GM12801 (cell line): Measurements from ENCODE around the gene NPL.

Experiments
- TF ChIP-seq, protein P1 (sequence below): IDR thresholded peaks from one replicate; pipeline ENCODE4 v1.5.1; 2011; ENCODE audit warnings: control low read depth; ENCODE audit not compliant: insufficient read length; ENCODE audit errors: extremely low read depth

The NPL gene

DNA sequence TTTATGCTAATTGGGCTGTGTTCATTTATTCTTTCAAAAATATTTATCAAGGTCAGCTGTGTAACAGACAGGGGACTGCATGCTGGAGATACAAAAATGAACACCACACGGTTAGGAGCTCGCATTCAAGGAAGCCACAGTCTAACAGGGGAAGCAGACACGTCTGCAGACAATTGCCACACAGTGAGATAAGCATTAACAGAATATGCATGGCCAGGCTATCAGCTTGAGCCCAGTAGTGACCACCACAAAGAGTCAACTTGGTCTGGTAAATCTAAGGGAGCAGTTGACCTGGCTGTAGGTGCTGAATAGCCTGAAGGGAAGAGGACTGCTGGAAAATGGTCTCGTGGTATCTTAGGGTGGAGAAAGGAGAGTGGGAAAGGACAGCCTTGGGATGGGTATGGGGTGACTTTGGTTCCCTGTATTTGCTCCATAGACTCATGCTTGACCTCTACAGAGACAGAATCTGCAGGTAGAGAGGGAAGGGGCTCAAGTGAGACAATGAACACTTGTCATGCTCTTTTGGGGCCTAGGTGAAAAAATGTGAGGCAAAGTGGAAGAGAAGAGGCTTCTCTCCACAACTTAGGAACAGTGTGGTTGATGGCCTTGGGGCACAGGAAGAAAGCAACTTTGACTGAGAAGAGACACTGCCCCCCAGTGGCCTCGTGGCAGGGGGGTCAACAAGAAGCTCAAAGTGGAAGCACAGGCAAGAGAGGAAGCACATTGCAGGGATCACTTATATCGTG is 7.6 kb upstream of the NPL start:
- TF ChIP-seq, protein P1, sequence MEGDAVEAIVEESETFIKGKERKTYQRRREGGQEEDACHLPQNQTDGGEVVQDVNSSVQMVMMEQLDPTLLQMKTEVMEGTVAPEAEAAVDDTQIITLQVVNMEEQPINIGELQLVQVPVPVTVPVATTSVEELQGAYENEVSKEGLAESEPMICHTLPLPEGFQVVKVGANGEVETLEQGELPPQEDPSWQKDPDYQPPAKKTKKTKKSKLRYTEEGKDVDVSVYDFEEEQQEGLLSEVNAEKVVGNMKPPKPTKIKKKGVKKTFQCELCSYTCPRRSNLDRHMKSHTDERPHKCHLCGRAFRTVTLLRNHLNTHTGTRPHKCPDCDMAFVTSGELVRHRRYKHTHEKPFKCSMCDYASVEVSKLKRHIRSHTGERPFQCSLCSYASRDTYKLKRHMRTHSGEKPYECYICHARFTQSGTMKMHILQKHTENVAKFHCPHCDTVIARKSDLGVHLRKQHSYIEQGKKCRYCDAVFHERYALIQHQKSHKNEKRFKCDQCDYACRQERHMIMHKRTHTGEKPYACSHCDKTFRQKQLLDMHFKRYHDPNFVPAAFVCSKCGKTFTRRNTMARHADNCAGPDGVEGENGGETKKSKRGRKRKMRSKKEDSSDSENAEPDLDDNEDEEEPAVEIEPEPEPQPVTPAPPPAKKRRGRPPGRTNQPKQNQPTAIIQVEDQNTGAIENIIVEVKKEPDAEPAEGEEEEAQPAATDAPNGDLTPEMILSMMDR, result peak; percentile 51

DNA sequence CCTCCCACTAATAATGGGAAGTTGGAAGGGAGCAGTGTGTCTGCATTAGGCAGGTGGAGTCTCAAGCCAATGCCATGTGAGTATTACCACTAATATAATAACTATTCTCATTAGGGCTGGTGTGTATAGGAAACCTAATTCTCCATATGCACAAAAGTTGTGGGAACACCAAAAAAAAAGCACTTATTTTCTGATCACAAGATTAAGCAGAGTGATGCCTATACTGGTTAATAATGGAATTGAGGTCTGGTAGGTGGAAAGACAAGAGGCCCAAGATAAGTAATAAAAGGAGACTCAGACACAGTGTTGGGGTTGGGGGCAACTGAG is 7.0 kb upstream of the NPL start:
- TF ChIP-seq, protein P1, result no peak

DNA sequence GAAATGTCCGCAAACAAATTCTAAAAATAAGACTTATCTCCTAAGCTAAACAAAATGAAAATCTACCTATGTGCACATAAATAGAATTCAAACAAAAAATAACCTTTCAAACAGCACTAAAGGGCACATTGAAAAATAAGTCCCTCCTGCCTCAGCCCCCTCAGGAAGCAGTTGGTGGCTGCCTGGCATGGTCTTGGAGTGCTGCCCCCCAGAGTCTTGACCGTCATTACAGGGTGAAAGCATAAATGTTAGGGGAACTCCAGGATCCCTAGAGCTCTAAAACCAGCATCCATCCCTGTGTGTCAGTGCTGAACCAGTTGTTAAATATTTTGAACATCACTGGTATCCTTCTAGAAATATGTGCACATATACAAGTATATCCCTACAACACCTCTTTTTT is 6.5 kb upstream of the NPL start:
- TF ChIP-seq, protein P1, result no peak

DNA sequence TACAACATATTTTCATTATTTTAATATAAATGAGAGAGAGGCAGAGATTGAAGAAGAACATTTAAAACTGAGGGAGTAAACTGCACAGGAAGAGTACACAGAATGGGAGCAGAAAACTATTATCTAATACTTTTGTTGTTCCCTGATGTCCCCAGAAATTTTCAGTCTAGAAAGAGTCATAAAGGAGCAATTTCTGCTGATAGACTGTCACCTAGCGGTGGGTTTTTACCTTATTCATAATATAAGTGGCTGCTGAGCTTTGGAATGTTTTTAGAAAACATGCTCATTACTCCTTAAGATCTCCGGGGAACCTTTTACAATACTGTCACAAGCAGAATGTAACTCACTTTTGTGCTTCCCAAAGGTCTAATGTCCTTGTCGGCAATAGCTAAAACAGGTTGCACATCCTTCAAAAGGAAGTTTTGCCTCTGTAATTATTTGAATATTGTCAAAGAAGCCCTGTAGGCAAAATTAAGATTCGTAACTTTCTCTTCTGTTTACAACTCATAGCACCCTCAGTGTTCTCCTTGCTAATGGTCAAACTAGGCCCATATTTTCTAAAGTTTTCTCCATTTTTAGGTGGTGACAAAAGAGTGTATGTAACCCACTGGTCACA is 4.9 kb upstream of the NPL start:
- TF ChIP-seq, protein P1, result peak; percentile 56

- TF ChIP-seq, protein P1, result no peak
These were observed 4.4 kb upstream of the NPL start for GRCh38 chr1:182785181-182785580.

DNA sequence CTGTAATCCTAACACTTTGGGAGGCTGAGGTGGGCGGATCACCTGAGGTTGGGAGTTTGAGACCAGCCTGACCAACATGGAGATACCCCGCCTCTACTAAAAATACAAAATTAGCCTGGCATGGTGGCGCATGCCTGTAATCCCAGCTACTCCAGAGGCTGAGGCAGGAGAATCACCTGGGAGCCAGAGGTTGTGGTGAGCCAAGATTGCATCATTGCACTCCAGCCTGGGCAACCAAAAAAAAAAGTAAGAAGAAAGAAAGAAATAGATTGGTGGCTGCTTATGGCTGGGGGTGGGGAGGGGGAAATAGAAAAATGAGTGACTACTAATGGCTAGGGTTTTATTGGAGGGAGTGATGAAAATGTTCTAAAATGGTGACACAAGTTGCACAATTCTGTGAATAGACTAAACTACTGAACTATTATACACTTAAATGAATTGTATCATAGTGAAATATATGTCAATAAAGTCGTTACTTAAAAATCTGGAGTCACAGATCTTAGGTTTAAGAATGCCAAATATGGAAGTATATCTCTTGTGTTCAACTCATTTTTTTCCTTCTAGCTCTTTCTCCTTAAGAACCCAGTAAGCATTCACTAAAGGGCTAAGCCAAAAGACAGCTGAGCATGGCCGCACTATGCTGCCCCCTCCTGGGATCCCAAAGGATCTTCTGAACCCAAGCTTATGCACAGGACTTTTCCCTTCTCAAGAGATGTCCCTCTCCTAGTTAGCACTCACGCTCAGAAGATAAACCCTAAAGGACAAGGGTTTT is 3.2 kb upstream of the NPL start:
- TF ChIP-seq, protein P1, result no peak

DNA sequence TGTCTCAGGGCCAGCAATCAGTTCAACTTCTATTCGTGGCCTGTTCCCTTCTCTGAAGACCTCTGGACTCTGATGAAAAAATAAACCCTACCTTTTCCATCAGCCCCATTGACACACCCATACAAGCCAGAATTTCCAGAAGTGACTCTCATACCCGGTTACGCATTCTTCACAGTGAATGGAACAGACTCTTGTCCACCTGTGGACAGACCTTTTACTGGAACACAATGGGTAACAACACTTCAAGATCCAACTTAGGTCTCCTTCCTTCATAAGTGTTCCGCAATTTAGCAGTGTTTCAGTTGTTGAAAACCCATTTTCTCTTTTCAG is 2.6 kb upstream of the NPL start:
- TF ChIP-seq, protein P1, result no peak
